Thyroid gland (tissue), 4 donors: ENCODE results near the gene SIVA1. TPM values are rescaled to one million over a fixed set of nuclear protein-coding genes. Genes with fewer than 3 reads are reported as not detected.

Source experiments
- DNase-seq, 2 donors: peaks; one replicate each; pipeline ENCODE4 v3.0.0-alpha.2; 2019
- H3K27ac ChIP-seq, 3 donors: fragments of 200-600 bp; sonication (generic); 1 replicate in 2 of 3; 2 replicates in 1 of 3; pipeline ENCODE4 v1.5.1; 2016 to 2019; ENCODE audit warnings: mild to moderate bottlenecking in 1 of 3, moderate library complexity in 1 of 3
- H3K27me3 ChIP-seq: fragments of 200-600 bp; sonication (generic); one replicate; pipeline ENCODE4 v1.5.1; 2019
- H3K36me3 ChIP-seq, 2 donors: fragments of 200-600 bp; sonication (generic); one replicate each; pipeline ENCODE4 v1.5.1; 2016 to 2019
- H3K4me1 ChIP-seq, 2 donors: fragments of 200-600 bp; sonication (generic); one replicate each; pipeline ENCODE4 v1.5.1; 2017 to 2019
- H3K4me3 ChIP-seq, 3 donors: fragments of 200-600 bp; sonication (generic); replicated peaks in 1 of 3; 1 replicate in 2 of 3; 2 replicates in 1 of 3; pipeline ENCODE4 v1.5.1; 2016; ENCODE audit warnings: mild to moderate bottlenecking in 1 of 3
- H3K9me3 ChIP-seq: fragments of 200-600 bp; sonication (generic); one replicate; pipeline ENCODE4 v1.5.1; 2017
- POLR2A ChIP-seq, 2 donors: fragments of 450-650 bp; IDR thresholded peaks; one replicate each; pipeline ENCODE4 v1.6.1; 2017; ENCODE audit warnings: antibody characterized with exemption in 2 of 2, mild to moderate bottlenecking in 2 of 2, moderate library complexity in 1 of 2
- WGBS, 2 donors: methylation state at CpG; one replicate each; pipeline ENCODE4 v1.1.5; 2017; 5-methylcytosine and 5-hydroxymethylcytosine counted together
- intact Hi-C: fragments of 100-400 bp; cut with DNase I; formaldehyde crosslinking; loops from one replicate; pipeline ENCODE4 v1.15.1; 2023
- total RNA-seq, 4 donors: library from RNA; depleted of rRNA; stranded (reverse); fragments of >200 nt; gene quantifications; one replicate each; pipeline ENCODE4 v1.2.3, GENCODE V29; 2016
- TF ChIP-seq, protein P1 (sequence below), 6 experiments: fragments of 200-600 bp in 3 of 6; fragments of 450-650 bp in 3 of 6; sonication (generic) in 3 of 6; IDR thresholded peaks; one replicate each; pipeline ENCODE4 v1.5.1; 2016 to 2019; ENCODE audit warnings: antibody characterized with exemption in 6 of 6, mild to moderate bottlenecking in 2 of 6, inconsistent platforms in 1 of 6, moderate library complexity in 1 of 6

Gene SIVA1
- total RNA-seq, 4 donors from 2014 or later = 137 to 388 (median 239) TPM

DNA sequence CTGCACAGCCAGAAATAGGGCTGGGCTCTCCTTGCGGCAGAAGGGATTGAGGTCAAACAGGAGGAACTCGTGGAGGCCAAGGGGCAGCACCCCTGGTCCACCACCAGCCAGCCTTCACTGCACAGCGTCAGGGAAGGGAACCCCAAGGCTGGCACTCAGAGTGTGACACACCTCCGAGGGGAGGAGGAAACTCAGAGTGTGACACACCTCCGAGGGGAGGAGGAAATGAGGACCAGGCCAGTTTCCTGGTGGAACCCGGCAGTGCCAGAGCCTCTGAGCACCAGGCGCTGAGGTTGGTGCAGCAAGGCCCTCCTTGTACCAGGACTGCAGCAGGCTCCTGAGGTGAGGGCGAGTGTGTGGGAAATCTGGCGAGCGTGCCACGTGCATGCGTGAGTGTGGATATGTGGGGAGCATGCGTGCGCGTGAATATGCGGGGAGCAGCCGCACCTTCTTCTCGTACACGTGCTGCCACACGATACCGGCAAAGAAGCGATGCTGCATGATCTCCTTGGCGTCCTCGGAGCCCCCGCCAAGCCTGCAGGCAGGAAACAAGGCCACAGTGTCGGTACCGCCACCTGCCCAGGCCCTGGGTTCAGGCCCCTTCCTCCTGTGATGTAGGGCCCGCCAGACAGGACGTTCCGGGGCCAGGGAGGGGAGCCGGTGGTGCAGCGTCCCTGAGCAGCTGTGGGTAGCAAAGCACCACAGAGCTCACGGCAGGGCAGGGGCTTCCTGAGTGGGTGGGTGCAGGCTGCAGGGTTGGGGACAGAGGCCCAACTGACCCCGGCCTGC lies 19.2 kb downstream of the SIVA1 start:
- Histone ChIP-seq H3K27ac (no peak overlapping the region), H3K4me1 (peaks cover 33 to 51% of the 10 kb centered on the region in 2 donors), H3K36me3 (peaks cover 22% of the 10 kb centered on the region in 2 donors), H3K27me3 (no peaks in the 10 kb centered on the region), H3K9me3 (no peaks in the 10 kb centered on the region), H3K4me3 (no peak overlapping the region)
- DNase-seq = no peak
- intact Hi-C loops = loop anchor here (10.0 kb wide), 1 partner anchor 273 kb away; no protein-coding TSS in a partner anchor
- TF ChIP-seq POLR2A (IDR thresholded peaks at IDR 0.05) = no peak
- TF ChIP-seq, protein P1, sequence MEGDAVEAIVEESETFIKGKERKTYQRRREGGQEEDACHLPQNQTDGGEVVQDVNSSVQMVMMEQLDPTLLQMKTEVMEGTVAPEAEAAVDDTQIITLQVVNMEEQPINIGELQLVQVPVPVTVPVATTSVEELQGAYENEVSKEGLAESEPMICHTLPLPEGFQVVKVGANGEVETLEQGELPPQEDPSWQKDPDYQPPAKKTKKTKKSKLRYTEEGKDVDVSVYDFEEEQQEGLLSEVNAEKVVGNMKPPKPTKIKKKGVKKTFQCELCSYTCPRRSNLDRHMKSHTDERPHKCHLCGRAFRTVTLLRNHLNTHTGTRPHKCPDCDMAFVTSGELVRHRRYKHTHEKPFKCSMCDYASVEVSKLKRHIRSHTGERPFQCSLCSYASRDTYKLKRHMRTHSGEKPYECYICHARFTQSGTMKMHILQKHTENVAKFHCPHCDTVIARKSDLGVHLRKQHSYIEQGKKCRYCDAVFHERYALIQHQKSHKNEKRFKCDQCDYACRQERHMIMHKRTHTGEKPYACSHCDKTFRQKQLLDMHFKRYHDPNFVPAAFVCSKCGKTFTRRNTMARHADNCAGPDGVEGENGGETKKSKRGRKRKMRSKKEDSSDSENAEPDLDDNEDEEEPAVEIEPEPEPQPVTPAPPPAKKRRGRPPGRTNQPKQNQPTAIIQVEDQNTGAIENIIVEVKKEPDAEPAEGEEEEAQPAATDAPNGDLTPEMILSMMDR (IDR thresholded peaks at IDR 0.05) = no peak
- 86 to 93% methylated on average over 25 to 32 of the region's 34 CpGs for WGBS, 2 donors

DNA sequence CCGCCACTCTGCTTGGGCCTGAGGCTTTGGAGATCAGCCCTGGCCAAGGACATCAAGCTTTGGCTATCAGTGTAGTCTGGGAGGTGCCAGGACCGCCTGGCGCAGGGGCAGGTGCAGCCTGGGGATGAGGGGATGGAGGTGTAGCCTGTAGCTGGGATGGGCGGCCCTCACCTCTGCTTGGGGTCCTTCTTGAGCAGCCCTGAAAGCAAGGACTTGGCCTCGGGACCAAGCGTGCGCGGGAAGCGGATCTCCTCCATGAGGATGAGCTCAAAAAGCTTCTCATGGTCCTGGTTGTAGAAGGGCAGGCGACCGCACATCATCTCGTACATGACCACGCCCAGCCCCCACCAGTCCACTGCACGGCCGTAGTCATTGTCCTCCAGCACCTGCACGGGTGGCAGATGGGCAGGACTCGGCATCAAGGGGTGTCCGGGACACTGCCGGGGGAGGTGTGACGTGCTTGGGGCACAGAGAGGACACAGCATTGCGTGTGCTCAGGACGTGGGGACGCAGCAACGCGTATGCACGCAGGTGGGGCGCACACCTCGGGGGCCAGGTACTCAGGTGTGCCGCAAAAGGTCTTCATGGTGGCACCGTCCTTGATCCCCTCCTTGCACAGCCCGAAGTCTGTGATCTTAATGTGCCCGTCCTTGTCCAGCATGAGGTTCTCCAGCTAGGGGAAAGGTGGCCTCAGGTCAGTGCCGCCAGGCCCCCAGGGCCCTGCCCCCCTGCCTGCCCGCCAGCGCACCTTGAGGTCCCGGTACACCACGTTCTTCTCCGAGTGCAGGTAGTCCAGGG lies 20.0 kb downstream of the SIVA1 start:
- H3K4me1 ChIP-seq = peaks cover 39 to 59% of the 10 kb centered on the region in 2 donors
- H3K4me3 ChIP-seq = no peak overlapping the region
- no peaks in the 10 kb centered on the region for H3K9me3 ChIP-seq
- H3K36me3 ChIP-seq = peaks cover 22% of the 10 kb centered on the region in 2 donors
- H3K27me3 ChIP-seq = no peaks in the 10 kb centered on the region
- 95 to 98% methylated on average over 19 to 23 of the region's 38 CpGs for WGBS, 2 donors
- intact Hi-C loops = loop anchor here (10.0 kb wide), 1 partner anchor 272 kb away; no protein-coding TSS in a partner anchor
- H3K27ac ChIP-seq = peak overlapping the region in 2 of 3 donors; percentile 65 to 88
- no peak for TF ChIP-seq POLR2A (IDR thresholded peaks at IDR 0.05)
- TF ChIP-seq, protein P1 (IDR thresholded peaks at IDR 0.05) = no peak
- DNase-seq = no peak

DNA sequence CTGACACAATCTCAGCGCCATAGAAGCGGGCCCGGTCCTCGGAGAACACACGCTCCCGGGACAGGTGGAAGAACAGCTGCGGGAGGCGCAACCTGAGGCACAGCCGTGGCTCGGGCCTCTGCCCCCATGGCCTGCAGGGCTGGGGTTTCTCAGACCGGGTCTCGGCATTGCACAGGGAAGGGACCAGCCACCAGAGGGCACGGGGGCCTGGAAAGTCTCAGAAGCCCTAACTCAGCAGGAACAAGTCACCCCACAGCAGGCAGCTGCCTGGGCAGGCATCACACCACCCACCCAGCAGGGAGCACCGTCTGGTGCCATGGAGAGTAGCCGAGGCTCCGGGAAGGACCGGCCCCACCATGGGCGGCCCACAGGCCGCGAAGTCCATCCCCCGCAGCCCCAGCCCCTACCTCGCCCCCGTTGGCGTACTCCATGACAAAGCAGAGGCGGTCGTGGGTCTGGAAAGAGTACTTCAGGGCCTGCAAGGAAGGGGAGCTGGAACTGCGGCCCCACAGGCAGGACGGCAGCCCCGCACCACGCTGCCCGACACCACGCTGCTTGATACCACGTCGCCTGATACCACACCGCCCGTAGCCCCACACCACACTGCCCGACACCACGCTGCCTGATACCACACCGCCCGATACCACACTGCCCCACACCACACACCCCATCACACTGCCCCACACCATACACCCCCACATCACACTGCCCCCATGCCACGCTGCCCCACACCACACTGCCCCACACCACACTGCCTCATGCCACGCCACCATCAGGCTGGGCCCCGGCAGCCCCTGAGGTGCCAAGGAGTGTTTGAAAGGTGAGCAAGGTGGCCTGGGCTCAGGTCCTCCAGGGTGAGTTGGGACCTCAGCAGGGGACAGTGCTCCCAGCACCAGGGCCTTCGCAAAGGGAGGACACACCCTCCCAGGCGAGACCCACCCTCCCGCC lies 20.8 kb downstream of the SIVA1 start:
- Histone ChIP-seq H3K36me3 (peaks cover 22% of the 10 kb centered on the region in 2 donors), H3K27ac (peak overlapping the region; percentile 65 to 88 (median 77)), H3K4me1 (peaks cover 42 to 61% of the 10 kb centered on the region in 2 donors), H3K4me3 (no peak overlapping the region), H3K27me3 (no peaks in the 10 kb centered on the region), H3K9me3 (no peaks in the 10 kb centered on the region)
- intact Hi-C loops = loop anchor here (10.0 kb wide), 1 partner anchor 271 kb away; no protein-coding TSS in a partner anchor
- WGBS, 2 donors = 84 to 85% methylated on average over 27 to 31 of the region's 46 CpGs
- no peak for DNase-seq
- TF ChIP-seq, protein P1 (IDR thresholded peaks at IDR 0.05) = no peak
- no peak for TF ChIP-seq POLR2A (IDR thresholded peaks at IDR 0.05)

DNA sequence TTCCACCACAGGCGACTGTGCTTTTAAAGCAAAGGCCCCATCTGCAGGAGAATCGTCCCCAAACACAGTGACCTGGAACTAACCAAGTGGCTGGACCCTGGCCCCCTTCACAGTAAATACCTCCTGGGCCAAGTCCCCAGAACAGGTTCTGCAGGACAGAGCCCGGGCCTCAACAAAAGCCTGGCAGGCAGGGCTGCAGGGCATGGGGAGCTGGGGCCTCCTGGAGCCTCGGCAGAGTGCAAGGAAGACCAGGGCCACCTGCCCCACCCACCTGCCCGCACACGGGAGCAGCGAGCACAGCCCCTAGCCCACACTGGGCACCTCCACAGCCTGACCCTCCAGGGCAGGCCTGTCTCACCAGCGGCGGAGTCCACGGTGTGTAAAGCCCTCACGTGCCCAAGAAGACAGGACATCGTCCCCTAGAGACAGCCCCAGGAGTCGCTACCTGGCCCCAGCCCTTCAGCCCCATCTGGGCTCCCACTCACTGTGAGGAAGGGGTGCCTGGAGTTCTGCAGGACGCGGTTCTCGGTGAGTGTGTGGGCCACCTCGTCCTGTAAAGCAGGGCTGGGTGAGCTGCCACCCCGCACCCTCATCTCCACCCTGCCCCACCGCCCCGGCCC lies 21.6 kb downstream of the SIVA1 start:
- peaks cover 41 to 60% of the 10 kb centered on the region in 2 donors for H3K4me1 ChIP-seq
- peak; percentile 88 to 95 for DNase-seq
- intact Hi-C loops = loop anchor here (10.0 kb wide), 1 partner anchor 270 kb away; no protein-coding TSS in a partner anchor
- TF ChIP-seq, protein P1 (IDR thresholded peaks at IDR 0.05) = peak in 1 of 6 experiments; percentile 11
- TF ChIP-seq POLR2A (IDR thresholded peaks at IDR 0.05) = peak in 1 of 2 donors; percentile 31
- H3K4me3 ChIP-seq = no peak overlapping the region
- peak overlapping the region; percentile 65 to 88 (median 77) for H3K27ac ChIP-seq
- H3K9me3 ChIP-seq = no peaks in the 10 kb centered on the region
- peaks cover 22% of the 10 kb centered on the region in 2 donors for H3K36me3 ChIP-seq
- no peaks in the 10 kb centered on the region for H3K27me3 ChIP-seq
- WGBS, 2 donors = 21 to 41% methylated on average over 4 to 15 of the region's 20 CpGs
